ENCODE measurements around the gene TAF1C.
"Not testable (repeated sequence)": the region's sequence is repeated elsewhere in the genome, so short reads cannot be mapped to it uniquely, and the experiment has no call there.

The TAF1C gene

GRCh38 chr16:84207879-84208278 is 21.0 kb upstream of the TAF1C start:
- no peak for DNase-seq (ENCODE audit: low read depth)

GRCh38 chr16:84207251-84207650 is 20.4 kb upstream of the TAF1C start:
- DNase-seq (ENCODE audit: low read depth) = no peak

- DNase-seq (ENCODE audit: low read depth) = no peak
Measured at GRCh38 chr16:84205976-84206691, 19.3 kb upstream of the TAF1C start.

GRCh38 chr16:84205123-84205522 is 18.3 kb upstream of the TAF1C start:
- not testable (repeated sequence) for DNase-seq (ENCODE audit: low read depth)

- not testable (repeated sequence) for DNase-seq (ENCODE audit: low read depth)
Measured at GRCh38 chr16:84204551-84204950, 17.7 kb upstream of the TAF1C start.

- DNase-seq (ENCODE audit: low read depth) = no peak
Measured at GRCh38 chr16:84199861-84200260, 13.0 kb upstream of the TAF1C start.

- no peak for DNase-seq (ENCODE audit: low read depth)
Measured at GRCh38 chr16:84199097-84199496, 12.2 kb upstream of the TAF1C start.

GRCh38 chr16:84198401-84198800 is 11.5 kb upstream of the TAF1C start:
- DNase-seq (ENCODE audit: low read depth) = no peak

GRCh38 chr16:84197466-84198128 is 10.7 kb upstream of the TAF1C start:
- DNase-seq (ENCODE audit: low read depth) = no peak

- DNase-seq (ENCODE audit: low read depth) = no peak
Measured at GRCh38 chr16:84196727-84197394, 10.0 kb upstream of the TAF1C start.

- DNase-seq (ENCODE audit: low read depth) = no peak
Measured at GRCh38 chr16:84196101-84196500, 9.2 kb upstream of the TAF1C start.

GRCh38 chr16:84195201-84196093 is 8.6 kb upstream of the TAF1C start:
- no peak for DNase-seq (ENCODE audit: low read depth)

- DNase-seq (ENCODE audit: low read depth) = no peak
Measured at GRCh38 chr16:84194470-84195200, 7.8 kb upstream of the TAF1C start.

GRCh38 chr16:84194018-84194417 is 7.2 kb upstream of the TAF1C start:
- no peak for DNase-seq (ENCODE audit: low read depth)

- DNase-seq (ENCODE audit: low read depth) = no peak
Measured at GRCh38 chr16:84193480-84193879, 6.6 kb upstream of the TAF1C start.

- no peak for DNase-seq (ENCODE audit: low read depth)
Measured at GRCh38 chr16:84191466-84191865, 4.6 kb upstream of the TAF1C start.

- no peak for DNase-seq (ENCODE audit: low read depth)
Measured at GRCh38 chr16:84190731-84191388, 4.0 kb upstream of the TAF1C start, which contains the start of gene ADAD2. TSS of gene ADAD2 (plus strand) at chr16:84191157. CDS start at chr16:84191231, 74 bp downstream.

- DNase-seq (ENCODE audit: low read depth) = no peak
Measured at GRCh38 chr16:84184775-84185174, 2.1 kb downstream of the TAF1C start.

- DNase-seq (ENCODE audit: low read depth) = no peak
Measured at GRCh38 chr16:84183911-84184591, 2.8 kb downstream of the TAF1C start.

- DNase-seq (ENCODE audit: low read depth) = no peak
Measured at GRCh38 chr16:84183572-84183875, 3.3 kb downstream of the TAF1C start.

Data from activated T-helper 9 cell treated with anti-CD3 and anti-CD28 coated beads, Interleukin-2, amount 50 U/mL, for 16 hours (primary cell).